CD4-positive, alpha-beta T cell (primary cell): Measurements from ENCODE around the gene ITGAX. TPM values are rescaled to one million over a fixed set of nuclear protein-coding genes. Genes with fewer than 3 reads are reported as not detected.

ENCODE experiments used
- ATAC-seq: fragments of 200-7000 bp; cut with Tn5 transposase; one replicate; pipeline ENCODE4 v1.10.0; 2022; ENCODE audit warnings: mild to moderate bottlenecking; ENCODE audit not compliant: poor library complexity
- CTCF ChIA-PET: fragments of 350-600 bp; sonication (Branson Sonifier 250); formaldehyde crosslinking; loops from one replicate; lab custom pipeline; 2021; ENCODE audit warnings: antibody characterized with exemption, inconsistent platforms; lab: Charles Lee
- POLR2A ChIA-PET: fragments of 350-600 bp; sonication (Branson Sonifier 250); formaldehyde crosslinking; loops from one replicate; lab custom pipeline; 2021; ENCODE audit warnings: antibody characterized with exemption, inconsistent platforms; lab: Charles Lee
- DNase-seq, 14 experiments: peaks; one replicate each; pipeline ENCODE4 v3.0.0-alpha.2; 2013 to 2020; ENCODE audit warnings: mixed read lengths in 2 of 14
- H3K27ac ChIP-seq, 2 donors: one replicate each; pipeline versions ENCODE4 v1.5.1 to v1.7.0; 2013; ENCODE audit warnings: low read length in 2 of 2, low read depth in 1 of 2, mild to moderate bottlenecking in 1 of 2
- H3K27me3 ChIP-seq, 2 experiments: 1 replicate in 1 of 2; 2 replicates in 1 of 2; pipeline versions ENCODE4 v1.6.1 to v1.7.0; 2013; ENCODE audit warnings: low read length in 2 of 2, control low read depth in 1 of 2, mild to moderate bottlenecking in 1 of 2, moderate library complexity in 1 of 2; ENCODE audit not compliant: insufficient read depth in 2 of 2, control insufficient read depth in 1 of 2
- H3K36me3 ChIP-seq: one replicate; pipeline ENCODE4 v1.6.1; 2013; ENCODE audit warnings: low read length, control low read depth; ENCODE audit not compliant: insufficient read depth
- H3K4me1 ChIP-seq: one replicate; pipeline ENCODE4 v1.6.1; 2013; ENCODE audit warnings: low read length, control low read depth; ENCODE audit not compliant: insufficient read depth
- H3K4me3 ChIP-seq: one replicate; pipeline ENCODE4 v1.5.1; 2013; ENCODE audit warnings: mild to moderate bottlenecking, low read length, moderate library complexity
- H3K9me3 ChIP-seq, 2 experiments: 1 replicate in 1 of 2; 2 replicates in 1 of 2; pipeline versions ENCODE4 v1.6.1 to v1.7.0; 2013; ENCODE audit warnings: low read length in 2 of 2, mild to moderate bottlenecking in 2 of 2, control low read depth in 1 of 2, moderate library complexity in 1 of 2; ENCODE audit not compliant: control insufficient read depth in 1 of 2, insufficient read depth in 1 of 2
- H3K27ac Mint-ChIP-seq: one replicate; pipeline ENCODE4 v1.8.0; 2020; ENCODE audit warnings: mixed read lengths
- H3K27me3 Mint-ChIP-seq: one replicate; pipeline ENCODE4 v1.8.0; 2021; ENCODE audit warnings: mixed read lengths
- H3K36me3 Mint-ChIP-seq: one replicate; pipeline ENCODE4 v1.8.0; 2021; ENCODE audit warnings: low read depth, mixed read lengths
- H3K4me1 Mint-ChIP-seq: one replicate; pipeline ENCODE4 v1.8.0; 2021; ENCODE audit warnings: low read depth, mixed read lengths
- H3K4me3 Mint-ChIP-seq: one replicate; pipeline ENCODE4 v1.8.0; 2020; ENCODE audit warnings: mild to moderate bottlenecking, mixed read lengths
- H3K9me3 Mint-ChIP-seq: one replicate; pipeline ENCODE4 v1.8.0; 2020; ENCODE audit warnings: mixed read lengths
- intact Hi-C, 2 experiments: fragments of 100-400 bp; cut with DNase I in 1 of 2; cut with micrococcal nuclease in 1 of 2; formaldehyde crosslinking; loops; one replicate each; pipeline versions ENCODE4 v1.15.1 to v1.9.0; 2023 to 2025; cut with DNase I, micrococcal nuclease
- total RNA-seq, 174 experiments: library from RNA in 2 of 174; stranded (reverse) in 2 of 174; gene quantifications; one replicate each; pipeline ENCODE4 v1.2.3 and lab custom pipeline; 2021 to 2026
- TF ChIP-seq, protein P1 (sequence below): fragments of 200-600 bp; IDR thresholded peaks from one replicate; pipeline ENCODE4 v1.8.0; 2022; ENCODE audit warnings: antibody characterized with exemption, mild to moderate bottlenecking

ITGAX gene
- total RNA-seq, 2 experiments from 2014 or later: 5.5 to 6.0 TPM

DNA sequence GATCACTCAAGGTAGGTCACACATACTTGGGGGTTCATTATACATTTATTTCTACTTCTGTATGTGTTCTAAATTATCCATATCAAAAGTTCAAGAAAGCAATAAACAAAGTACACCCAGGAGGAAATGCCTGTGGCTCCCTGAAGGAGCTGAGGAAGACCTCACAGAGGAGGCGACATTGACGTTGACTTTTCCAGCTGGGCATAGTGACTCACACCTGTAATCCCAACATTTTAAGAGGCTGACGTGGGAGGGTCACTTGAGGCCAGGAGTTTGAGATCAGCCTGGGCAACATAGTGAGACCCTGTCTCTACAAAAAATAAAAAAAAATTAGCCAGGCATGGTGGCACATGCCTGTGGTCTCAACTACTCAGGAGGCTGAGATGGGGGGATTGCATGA lies 54.5 kb downstream of the ITGAX start:
- DNase-seq: no peak
- Mint-ChIP-seq H3K36me3 (no peaks in the 10 kb centered on the region), H3K4me1 (no peaks in the 10 kb centered on the region), H3K27ac (no peak overlapping the region), H3K27me3 (no peaks in the 10 kb centered on the region), H3K9me3 (no peaks in the 10 kb centered on the region), H3K4me3 (no peak overlapping the region)
- CTCF ChIA-PET: no interaction called here
- POLR2A ChIA-PET: no interaction called here
- H3K27me3 ChIP-seq: no peaks in the 10 kb centered on the region
- TF ChIP-seq, protein P1, sequence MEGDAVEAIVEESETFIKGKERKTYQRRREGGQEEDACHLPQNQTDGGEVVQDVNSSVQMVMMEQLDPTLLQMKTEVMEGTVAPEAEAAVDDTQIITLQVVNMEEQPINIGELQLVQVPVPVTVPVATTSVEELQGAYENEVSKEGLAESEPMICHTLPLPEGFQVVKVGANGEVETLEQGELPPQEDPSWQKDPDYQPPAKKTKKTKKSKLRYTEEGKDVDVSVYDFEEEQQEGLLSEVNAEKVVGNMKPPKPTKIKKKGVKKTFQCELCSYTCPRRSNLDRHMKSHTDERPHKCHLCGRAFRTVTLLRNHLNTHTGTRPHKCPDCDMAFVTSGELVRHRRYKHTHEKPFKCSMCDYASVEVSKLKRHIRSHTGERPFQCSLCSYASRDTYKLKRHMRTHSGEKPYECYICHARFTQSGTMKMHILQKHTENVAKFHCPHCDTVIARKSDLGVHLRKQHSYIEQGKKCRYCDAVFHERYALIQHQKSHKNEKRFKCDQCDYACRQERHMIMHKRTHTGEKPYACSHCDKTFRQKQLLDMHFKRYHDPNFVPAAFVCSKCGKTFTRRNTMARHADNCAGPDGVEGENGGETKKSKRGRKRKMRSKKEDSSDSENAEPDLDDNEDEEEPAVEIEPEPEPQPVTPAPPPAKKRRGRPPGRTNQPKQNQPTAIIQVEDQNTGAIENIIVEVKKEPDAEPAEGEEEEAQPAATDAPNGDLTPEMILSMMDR: no peak
- H3K27ac ChIP-seq: no peak overlapping the region
- no peaks in the 10 kb centered on the region for H3K9me3 ChIP-seq
- intact Hi-C loops: loop anchor here in 1 of 2 experiments (10.0 kb wide), 1 partner anchor 165 kb away; no protein-coding TSS in a partner anchor
- no peak overlapping the region for H3K4me3 ChIP-seq
- no peaks in the 10 kb centered on the region for H3K36me3 ChIP-seq
- peaks cover 2% of the 10 kb centered on the region for H3K4me1 ChIP-seq
- ATAC-seq: no peak

DNA sequence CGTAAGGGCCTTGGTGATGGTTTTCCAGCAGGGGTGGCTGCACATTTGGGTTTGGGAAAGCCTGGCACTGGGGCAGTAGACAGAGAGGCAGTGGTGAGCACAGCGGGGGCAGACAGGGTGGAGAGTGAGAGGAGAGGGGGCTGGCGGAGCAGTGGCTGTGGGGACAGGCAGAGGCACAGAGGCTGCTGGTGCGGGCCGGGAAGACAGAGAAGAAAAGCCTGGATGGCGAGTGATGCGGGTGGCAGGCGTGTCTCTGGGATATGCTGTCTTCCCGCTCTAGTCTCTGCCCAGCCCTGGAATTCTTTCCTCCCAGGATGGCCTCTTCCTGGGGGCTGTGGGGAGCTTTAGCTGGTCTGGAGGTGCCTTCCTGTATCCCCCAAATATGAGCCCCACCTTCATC lies 55.1 kb downstream of the ITGAX start:
- ChIA-PET CTCF (no interaction called here), POLR2A (no interaction called here)
- ATAC-seq: no peak

DNA sequence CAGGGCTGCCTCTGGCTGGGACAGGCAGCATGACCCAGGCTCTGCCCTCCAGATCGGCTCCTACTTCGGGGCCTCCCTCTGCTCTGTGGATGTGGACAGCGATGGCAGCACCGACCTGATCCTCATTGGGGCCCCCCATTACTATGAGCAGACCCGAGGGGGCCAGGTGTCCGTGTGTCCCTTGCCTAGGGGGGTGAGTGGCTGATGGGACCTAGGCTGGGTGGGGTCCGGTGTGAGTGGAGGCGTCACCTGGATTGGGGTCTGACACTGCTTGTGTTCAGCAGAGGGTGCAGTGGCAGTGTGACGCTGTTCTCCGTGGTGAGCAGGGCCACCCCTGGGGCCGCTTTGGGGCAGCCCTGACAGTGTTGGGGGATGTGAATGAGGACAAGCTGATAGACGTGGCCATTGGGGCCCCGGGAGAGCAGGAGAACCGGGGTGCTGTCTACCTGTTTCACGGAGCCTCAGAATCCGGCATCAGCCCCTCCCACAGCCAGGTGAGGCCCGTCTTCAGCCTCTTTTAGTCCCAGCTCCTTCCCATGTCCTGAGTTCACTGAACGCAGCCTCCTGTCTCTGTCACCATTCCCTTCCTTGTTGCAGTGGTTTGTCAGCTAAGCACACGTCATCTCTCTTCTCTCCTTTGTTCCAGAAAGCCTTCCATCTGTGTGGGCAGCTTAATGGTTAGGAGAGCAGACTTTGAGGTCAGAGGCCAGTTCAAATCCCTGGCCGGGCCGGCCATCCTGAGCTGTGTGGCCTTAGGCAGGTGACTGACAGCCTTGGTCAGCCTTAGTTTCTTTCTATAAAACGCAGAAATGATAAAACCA lies 56.3 kb downstream of the ITGAX start:
- CTCF ChIA-PET: no interaction called here
- Mint-ChIP-seq H3K36me3 (no peaks in the 10 kb centered on the region), H3K9me3 (no peaks in the 10 kb centered on the region), H3K27ac (no peak overlapping the region), H3K4me1 (no peaks in the 10 kb centered on the region), H3K4me3 (no peak overlapping the region), H3K27me3 (no peaks in the 10 kb centered on the region)
- H3K9me3 ChIP-seq: no peaks in the 10 kb centered on the region
- peaks cover 8% of the 10 kb centered on the region for H3K4me1 ChIP-seq
- ATAC-seq: no peak
- H3K27me3 ChIP-seq: no peaks in the 10 kb centered on the region
- no peak overlapping the region for H3K4me3 ChIP-seq
- intact Hi-C loops: no loop called here
- TF ChIP-seq, protein P1: no peak
- DNase-seq: no peak
- no peaks in the 10 kb centered on the region for H3K36me3 ChIP-seq
- no peak overlapping the region for H3K27ac ChIP-seq
- POLR2A ChIA-PET: no interaction called here

More for the DNA sequence above, 55.1 kb downstream of the ITGAX start:
- intact Hi-C loops: no loop called here
- Histone ChIP-seq H3K4me1 (peaks cover 8% of the 10 kb centered on the region), H3K27ac (no peak overlapping the region), H3K27me3 (no peaks in the 10 kb centered on the region), H3K9me3 (no peaks in the 10 kb centered on the region), H3K36me3 (no peaks in the 10 kb centered on the region), H3K4me3 (no peak overlapping the region)
- H3K4me3 Mint-ChIP-seq: no peak overlapping the region
- DNase-seq: no peak
- no peaks in the 10 kb centered on the region for H3K4me1 Mint-ChIP-seq
- H3K27ac Mint-ChIP-seq: no peak overlapping the region
- no peaks in the 10 kb centered on the region for H3K9me3 Mint-ChIP-seq
- H3K27me3 Mint-ChIP-seq: no peaks in the 10 kb centered on the region
- TF ChIP-seq, protein P1: no peak
- H3K36me3 Mint-ChIP-seq: no peaks in the 10 kb centered on the region
